22Rv1 (cell line): ENCODE results near the gene SLC16A8.

ENCODE experiments used
- H3K27ac ChIP-seq: fragments of 450-650 bp; 2 replicates; pipeline ENCODE4 v1.5.1; 2017
- CTCF ChIP-seq: fragments of 450-650 bp; IDR thresholded peaks from 2 replicates; pipeline ENCODE4 v1.5.1; 2017; ENCODE audit warnings: mild to moderate bottlenecking
- ZFX ChIP-seq: fragments of 450-650 bp; IDR thresholded peaks from 2 replicates; pipeline ENCODE4 v1.6.1; 2017; ENCODE audit warnings: antibody characterized with exemption, borderline replicate concordance

The SLC16A8 gene

GRCh38 chr22:38097058-38097457, 13.1 kb upstream of the SLC16A8 start:
- TF ChIP-seq ZFX, result no peak
- no peak overlapping the region for H3K27ac ChIP-seq

- TF ChIP-seq CTCF, result no peak
- no peak for TF ChIP-seq ZFX
Observed at GRCh38 chr22:38089474-38089851, 5.5 kb upstream of the SLC16A8 start.

GRCh38 chr22:38088629-38089473, 4.9 kb upstream of the SLC16A8 start:
- no peak for TF ChIP-seq ZFX
- TF ChIP-seq CTCF, result no peak
- no peak overlapping the region for H3K27ac ChIP-seq

More at GRCh38 chr22:38089474-38089851, 5.5 kb upstream of the SLC16A8 start:
- 0 out of 2 replicates have a peak overlapping the region, but pooled peaks have one; percentile 4 for H3K27ac ChIP-seq

DNA sequence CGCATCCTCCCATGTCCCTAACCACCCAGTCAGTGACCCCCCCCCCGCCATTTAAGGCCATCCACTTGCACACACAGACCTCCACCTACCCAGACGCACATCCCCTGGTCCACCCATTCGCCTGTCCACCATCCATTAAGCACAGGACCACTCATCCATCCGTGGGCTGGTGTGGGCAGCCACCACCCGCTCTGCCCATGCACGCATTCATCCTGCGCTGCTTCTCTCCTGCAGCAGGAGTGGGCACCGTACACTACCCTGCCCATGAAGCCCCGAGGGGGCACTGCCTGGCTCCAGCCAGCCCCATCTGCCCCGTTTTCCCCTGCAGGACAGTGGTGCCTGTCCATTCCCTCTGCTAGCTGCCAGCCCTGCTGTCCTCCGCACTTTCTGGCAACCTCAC, 3.9 kb upstream of the SLC16A8 start:
- TF ChIP-seq CTCF (no peak), ZFX (no peak)
- no peak overlapping the region for H3K27ac ChIP-seq

- H3K27ac ChIP-seq, result no peak overlapping the region
- TF ChIP-seq ZFX, result no peak
- no peak for TF ChIP-seq CTCF
Observed at GRCh38 chr22:38086942-38087341, 3.0 kb upstream of the SLC16A8 start.

DNA sequence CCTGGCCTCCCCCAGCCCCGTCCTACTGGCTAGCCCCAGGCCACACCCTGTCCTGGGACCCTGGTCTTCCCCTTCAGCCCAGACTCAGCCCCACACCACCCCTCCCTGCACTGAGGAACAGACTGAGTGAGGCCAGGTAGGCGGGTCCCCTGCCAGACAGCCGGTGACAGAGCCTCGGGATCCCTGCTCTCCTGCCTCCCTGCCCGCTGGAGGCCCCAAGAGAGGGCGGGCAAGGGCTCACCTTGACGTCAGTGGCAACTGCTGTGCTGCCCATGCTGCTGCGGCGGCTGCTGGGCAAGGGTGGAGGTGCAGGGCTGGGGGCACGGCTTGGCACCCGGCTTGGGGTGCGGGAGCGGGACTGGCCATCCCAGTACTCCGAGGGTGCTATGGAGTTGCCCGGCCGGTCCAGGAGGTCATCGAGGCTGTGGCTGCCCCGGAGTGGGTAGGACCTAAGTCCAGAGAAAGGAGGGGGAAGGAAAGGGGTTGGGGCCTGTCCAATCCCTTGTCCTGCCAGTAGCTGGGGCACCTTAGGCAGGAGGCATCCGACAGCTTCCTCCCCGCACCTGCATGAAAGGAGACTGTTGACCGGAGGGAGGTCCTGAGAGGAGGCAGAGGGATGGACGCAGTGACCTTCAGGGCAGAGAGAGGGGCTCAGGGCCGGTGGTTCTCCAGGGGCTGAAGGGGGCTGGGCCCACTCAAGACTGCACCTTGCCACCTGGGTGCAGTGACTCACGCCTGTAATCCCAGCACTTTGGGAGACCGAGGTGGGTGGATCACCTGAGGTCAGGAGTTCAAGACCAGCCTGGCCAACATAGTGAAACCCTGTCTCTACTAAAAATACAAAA, 2.2 kb upstream of the SLC16A8 start:
- H3K27ac ChIP-seq, result no peak overlapping the region
- TF ChIP-seq CTCF (no peak), ZFX (no peak)

- TF ChIP-seq ZFX (no peak), CTCF (no peak)
- peak overlapping the region; percentile 17; the same call in 1 of the 2 replicates for H3K27ac ChIP-seq
Observed at GRCh38 chr22:38085501-38085900, 1.5 kb upstream of the SLC16A8 start.
